Measurements from ENCODE around the gene ABI1. TPM values are rescaled to one million over a fixed set of nuclear protein-coding genes. Genes with fewer than 3 reads are reported as not detected.

ABI1 gene
- total RNA-seq, 3 donors from 2014 or later = 50.5 to 75.7 (median 56.6) TPM

- H3K9me3 ChIP-seq = no peaks in the 10 kb centered on the region
- no peaks in the 10 kb centered on the region for H3K27me3 ChIP-seq
- TF ChIP-seq CTCF (IDR thresholded peaks at IDR 0.05) (no peak), POLR2A (IDR thresholded peaks at IDR 0.05) (no peak), POLR2AphosphoS5 (IDR thresholded peaks at IDR 0.05) (no peak)
- no peak for DNase-seq (ENCODE audit: low spot score in 2 of 2)
- no peak overlapping the region for H3K27ac ChIP-seq
- H3K36me3 ChIP-seq = no peaks in the 10 kb centered on the region
- intact Hi-C loops (cut with DNase I; ENCODE audit: low total_unique reads) = no loop called here
- no peaks in the 10 kb centered on the region for H3K4me1 ChIP-seq
- no peak overlapping the region for H3K4me3 ChIP-seq
These were observed 30.8 kb downstream of the ABI1 start for GRCh38 chr10:26829810-26830515.

GRCh38 chr10:26824015-26824690, 36.6 kb downstream of the ABI1 start:
- TF ChIP-seq CTCF (IDR thresholded peaks at IDR 0.05) (no peak), POLR2A (IDR thresholded peaks at IDR 0.05) (no peak), POLR2AphosphoS5 (IDR thresholded peaks at IDR 0.05) (no peak)
- intact Hi-C loops (cut with DNase I; ENCODE audit: low total_unique reads) = no loop called here
- no peaks in the 10 kb centered on the region for H3K4me1 ChIP-seq
- no peak overlapping the region for H3K4me3 ChIP-seq
- H3K9me3 ChIP-seq = no peaks in the 10 kb centered on the region
- no peak for DNase-seq (ENCODE audit: low spot score in 2 of 2)
- H3K36me3 ChIP-seq = no peaks in the 10 kb centered on the region
- no peaks in the 10 kb centered on the region for H3K27me3 ChIP-seq
- no peak overlapping the region for H3K27ac ChIP-seq

- H3K27me3 ChIP-seq = no peaks in the 10 kb centered on the region
- H3K9me3 ChIP-seq = no peaks in the 10 kb centered on the region
- intact Hi-C loops (cut with DNase I; ENCODE audit: low total_unique reads) = no loop called here
- no peak overlapping the region for H3K27ac ChIP-seq
- no peaks in the 10 kb centered on the region for H3K4me1 ChIP-seq
- no peak overlapping the region for H3K4me3 ChIP-seq
- no peak for TF ChIP-seq CTCF (IDR thresholded peaks at IDR 0.05)
- no peak for TF ChIP-seq POLR2A (IDR thresholded peaks at IDR 0.05)
- no peak for TF ChIP-seq POLR2AphosphoS5 (IDR thresholded peaks at IDR 0.05)
- no peaks in the 10 kb centered on the region for H3K36me3 ChIP-seq
- no peak for DNase-seq (ENCODE audit: low spot score in 2 of 2)
These were observed 38.8 kb downstream of the ABI1 start for GRCh38 chr10:26821699-26822570.

GRCh38 chr10:26815500-26815899, 45.3 kb downstream of the ABI1 start:
- Histone ChIP-seq H3K9me3 (no peaks in the 10 kb centered on the region), H3K36me3 (no peaks in the 10 kb centered on the region), H3K27me3 (no peaks in the 10 kb centered on the region), H3K4me3 (no peak overlapping the region), H3K4me1 (no peaks in the 10 kb centered on the region), H3K27ac (no peak overlapping the region)
- intact Hi-C loops (cut with DNase I; ENCODE audit: low total_unique reads) = no loop called here
- no peak for DNase-seq (ENCODE audit: low spot score in 2 of 2)
- TF ChIP-seq CTCF (IDR thresholded peaks at IDR 0.05) (no peak), POLR2A (IDR thresholded peaks at IDR 0.05) (no peak), POLR2AphosphoS5 (IDR thresholded peaks at IDR 0.05) (no peak)
